ENCODE measurements around the gene TIGD2. TPM values are rescaled to one million over a fixed set of nuclear protein-coding genes. Genes with fewer than 3 reads are reported as not detected.

Gene TIGD2
- total RNA-seq, 2 donors from 2014 or later, result 2.8 TPM

GRCh38 chr4:89071311-89071710, 40.0 kb upstream of the TIGD2 start:
- no peaks in the 10 kb centered on the region for H3K4me1 ChIP-seq (ENCODE audit: control insufficient read depth in 1 of 2, low read depth in 2 of 2)
- H3K27ac ChIP-seq, result no peak overlapping the region
- H3K36me3 ChIP-seq, result no peaks in the 10 kb centered on the region
- DNase-seq (ENCODE audit: low spot score) (no peak), ATAC-seq (ENCODE audit: insufficient number of reproducible peaks, low FRiP score, low read depth) (no peak)
- H3K9me3 ChIP-seq, result no peaks in the 10 kb centered on the region
- TF ChIP-seq CTCF (IDR thresholded peaks at IDR 0.05), result no peak
- H3K27me3 ChIP-seq (replicated peaks; ENCODE audit: insufficient read depth), result no peaks in the 10 kb centered on the region
- H3K4me3 ChIP-seq, result no peak overlapping the region

GRCh38 chr4:89072921-89073320, 38.4 kb upstream of the TIGD2 start:
- H3K4me3 ChIP-seq, result no peak overlapping the region

DNA sequence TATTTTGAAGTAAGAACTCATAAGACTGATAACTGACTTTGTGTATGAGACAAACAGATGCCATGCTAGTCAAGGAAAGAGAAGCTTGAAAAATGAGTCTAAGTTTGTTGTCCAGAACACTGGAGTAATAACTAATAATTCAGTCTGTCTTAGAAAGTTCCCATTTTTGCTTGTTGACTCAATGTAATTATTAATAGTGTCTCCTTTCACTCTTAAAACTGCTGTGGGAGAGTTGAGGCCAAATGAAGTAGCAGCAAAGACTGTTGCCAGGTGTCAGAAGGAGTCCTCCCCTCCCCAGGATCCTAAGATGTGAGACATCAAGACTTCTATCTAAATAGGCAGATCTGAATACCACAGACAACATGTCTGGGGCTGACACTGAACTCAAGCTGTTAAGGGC, 33.6 kb upstream of the TIGD2 start:
- H3K4me1 ChIP-seq (ENCODE audit: control insufficient read depth in 1 of 2, low read depth in 2 of 2), result no peaks in the 10 kb centered on the region
- H3K4me3 ChIP-seq, result no peak overlapping the region
- no peaks in the 10 kb centered on the region for H3K36me3 ChIP-seq
- no peak for TF ChIP-seq CTCF (IDR thresholded peaks at IDR 0.05)
- peaks cover 3% of the 10 kb centered on the region for H3K9me3 ChIP-seq
- no peak for ATAC-seq (ENCODE audit: insufficient number of reproducible peaks, low FRiP score, low read depth)
- no peaks in the 10 kb centered on the region for H3K27me3 ChIP-seq (replicated peaks; ENCODE audit: insufficient read depth)
- no peak overlapping the region for H3K27ac ChIP-seq
- no peak for DNase-seq (ENCODE audit: low spot score)

More at GRCh38 chr4:89072921-89073320, 38.4 kb upstream of the TIGD2 start:
- TF ChIP-seq CTCF (IDR thresholded peaks at IDR 0.05), result no peak
- Histone ChIP-seq H3K27ac (no peak overlapping the region), H3K27me3 (replicated peaks; ENCODE audit: insufficient read depth) (no peaks in the 10 kb centered on the region), H3K36me3 (no peaks in the 10 kb centered on the region), H3K4me1 (ENCODE audit: control insufficient read depth in 1 of 2, low read depth in 2 of 2) (no peaks in the 10 kb centered on the region), H3K9me3 (no peaks in the 10 kb centered on the region)
- DNase-seq (ENCODE audit: low spot score) (no peak), ATAC-seq (ENCODE audit: insufficient number of reproducible peaks, low FRiP score, low read depth) (no peak)

DNA sequence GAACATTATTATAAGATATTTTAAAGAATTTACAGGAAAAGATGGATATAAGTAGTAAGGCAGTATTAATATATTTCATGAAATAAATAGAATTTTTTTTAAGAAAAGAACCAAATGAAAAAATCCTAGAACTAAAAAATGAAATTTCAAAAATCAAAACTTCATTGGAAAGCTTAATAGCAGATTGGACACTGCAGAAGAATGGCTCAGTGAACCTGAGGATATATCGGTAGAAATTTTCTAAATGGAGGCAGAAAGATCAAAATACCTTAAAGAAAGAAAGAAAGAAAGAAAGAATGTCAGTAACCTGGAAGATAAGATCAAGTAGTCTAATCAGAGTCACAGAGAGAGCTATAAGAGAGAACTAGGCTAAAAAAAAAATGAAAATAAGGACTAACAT, 33.0 kb upstream of the TIGD2 start:
- no peak for DNase-seq (ENCODE audit: low spot score)
- Histone ChIP-seq H3K36me3 (no peaks in the 10 kb centered on the region), H3K4me1 (ENCODE audit: control insufficient read depth in 1 of 2, low read depth in 2 of 2) (no peaks in the 10 kb centered on the region), H3K27ac (no peak overlapping the region), H3K4me3 (no peak overlapping the region), H3K27me3 (replicated peaks; ENCODE audit: insufficient read depth) (no peaks in the 10 kb centered on the region), H3K9me3 (peaks cover 3% of the 10 kb centered on the region)
- no peak for ATAC-seq (ENCODE audit: insufficient number of reproducible peaks, low FRiP score, low read depth)
- TF ChIP-seq CTCF (IDR thresholded peaks at IDR 0.05), result no peak

DNA sequence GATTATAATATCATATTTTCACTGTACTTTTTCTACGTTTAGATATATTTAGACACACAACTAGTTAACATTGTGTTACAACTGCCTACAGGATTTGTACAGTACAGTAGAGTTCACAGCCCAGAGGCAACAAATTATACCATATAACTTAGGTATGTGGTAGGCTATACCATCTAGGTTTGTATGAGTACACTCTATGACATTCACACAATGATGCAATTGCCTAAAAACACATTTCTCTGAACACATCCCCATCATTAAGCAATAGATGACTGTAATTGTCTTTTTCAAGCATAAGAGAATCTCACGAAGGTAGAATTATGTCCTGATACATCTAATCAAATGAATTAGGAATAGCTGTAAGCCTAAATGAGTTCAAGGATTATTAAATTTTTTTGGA, 12.3 kb upstream of the TIGD2 start:
- H3K9me3 ChIP-seq, result no peaks in the 10 kb centered on the region
- no peak for TF ChIP-seq CTCF (IDR thresholded peaks at IDR 0.05)

More for the DNA sequence above, 12.3 kb upstream of the TIGD2 start:
- no peaks in the 10 kb centered on the region for H3K4me1 ChIP-seq (ENCODE audit: control insufficient read depth in 1 of 2, low read depth in 2 of 2)
- no peak overlapping the region for H3K4me3 ChIP-seq
- H3K36me3 ChIP-seq, result no peaks in the 10 kb centered on the region
- ATAC-seq (ENCODE audit: insufficient number of reproducible peaks, low FRiP score, low read depth), result no peak
- no peak overlapping the region for H3K27ac ChIP-seq
- no peak for DNase-seq (ENCODE audit: low spot score)
- no peaks in the 10 kb centered on the region for H3K27me3 ChIP-seq (replicated peaks; ENCODE audit: insufficient read depth)

Data from thoracic aorta (tissue), 2 donors.